SU-DHL-6 (cell line): ENCODE measurements around the gene ZNF135.

Source experiments
- H2AFZ ChIP-seq: fragments of 200-600 bp; sonication (generic); 2 replicates; pipeline ENCODE4 v1.6.1; 2014; ENCODE audit warnings: low read depth, mild to moderate bottlenecking, moderate library complexity, mixed read lengths, antibody characterized with exemption, low read length; ENCODE audit not compliant: severe bottlenecking
- H3F3A ChIP-seq: fragments of 200-600 bp; shearing (Covaris generic); 2 replicates; pipeline ENCODE4 v1.6.0; 2016; ENCODE audit warnings: antibody characterized with exemption, mild to moderate bottlenecking; ENCODE audit not compliant: insufficient read depth
- H3K27ac ChIP-seq: fragments of 200-600 bp; sonication (generic); 2 replicates; pipeline ENCODE4 v1.5.1; 2016; ENCODE audit warnings: low read depth, mild to moderate bottlenecking, low read length, moderate library complexity, mixed read lengths
- H3K27me3 ChIP-seq: fragments of 200-600 bp; sonication (generic), shearing (Covaris generic); 2 replicates; pipeline ENCODE4 v1.6.0; 2014; ENCODE audit warnings: mild to moderate bottlenecking, low read length
- H3K36me3 ChIP-seq: fragments of 200-600 bp; sonication (generic); 2 replicates; pipeline ENCODE4 v1.6.1; 2014; ENCODE audit warnings: mild to moderate bottlenecking, low read length, mixed read lengths
- H3K4me2 ChIP-seq: fragments of 300-600, 200-600 bp; shearing (Covaris generic), sonication (generic); 2 replicates; pipeline ENCODE4 v1.6.0; 2014; ENCODE audit warnings: low read length, low read depth, mild to moderate bottlenecking; ENCODE audit not compliant: poor library complexity, severe bottlenecking
- H3K4me3 ChIP-seq: fragments of 200-600 bp; sonication (generic); 2 replicates; pipeline ENCODE4 v1.5.1; 2014; ENCODE audit warnings: antibody characterized with exemption, low read length, mild to moderate bottlenecking, mixed read lengths; ENCODE audit not compliant: insufficient read depth, poor library complexity, severe bottlenecking
- H3K79me2 ChIP-seq: fragments of 200-600 bp; sonication (generic); 2 replicates; pipeline ENCODE4 v1.6.1; 2014; ENCODE audit warnings: mild to moderate bottlenecking, low read length, moderate library complexity; ENCODE audit not compliant: insufficient read depth
- H3K9ac ChIP-seq: fragments of 200-600 bp; sonication (generic); 2 replicates; pipeline ENCODE4 v1.7.0; 2014; ENCODE audit warnings: mild to moderate bottlenecking, low read length
- H3K9me2 ChIP-seq: fragments of 200-600 bp; sonication (generic); replicated peaks from 2 replicates; pipeline ENCODE4 v1.6.1; 2014; ENCODE audit warnings: low read length; ENCODE audit not compliant: insufficient read depth
- H3K9me3 ChIP-seq: fragments of 200-600 bp; sonication (generic); 2 replicates; pipeline ENCODE4 v1.6.1; 2014; ENCODE audit warnings: low read length, mixed read lengths; ENCODE audit not compliant: insufficient read depth
- H4K20me1 ChIP-seq: fragments of 200-600 bp; sonication (generic); 2 replicates; pipeline ENCODE4 v1.6.1; 2014; ENCODE audit warnings: low read depth, mild to moderate bottlenecking, antibody characterized with exemption, low read length, moderate library complexity, mixed read lengths
- CTCF ChIP-seq: fragments of 200-600 bp; sonication (generic); IDR thresholded peaks from one replicate; pipeline ENCODE4 v1.5.1; 2017; ENCODE audit warnings: antibody characterized with exemption, mild to moderate bottlenecking, low read length, moderate library complexity; ENCODE audit not compliant: insufficient read depth, poor library complexity, severe bottlenecking
- EZH2phosphoT487 ChIP-seq: fragments of 200-600 bp; sonication (generic), shearing (Covaris generic); conservative IDR thresholded peaks from 2 replicates; pipeline ENCODE4 v1.6.1; 2018; ENCODE audit warnings: mild to moderate bottlenecking, antibody characterized with exemption, low read length, moderate library complexity, mixed read lengths

Gene ZNF135

GRCh38 chr19:58053480-58054156 lies 5.5 kb upstream of the ZNF135 start:
- Histone ChIP-seq H3K27me3 (no peaks in the 10 kb centered on the region), H3K4me2 (no peak overlapping the region), H3K4me3 (no peak overlapping the region), H4K20me1 (no peaks in the 10 kb centered on the region), H3K9ac (no peak overlapping the region), H3K36me3 (no peaks in the 10 kb centered on the region), H3K79me2 (no peaks in the 10 kb centered on the region), H2AFZ (no peak overlapping the region), H3K9me2 (no peaks in the 10 kb centered on the region), H3K9me3 (peaks cover 3% of the 10 kb centered on the region; the same call in 1 of the 2 replicates), H3K27ac (no peak overlapping the region), H3F3A (no peaks in the 10 kb centered on the region)
- TF ChIP-seq EZH2phosphoT487 (no peak), CTCF (no peak)

GRCh38 chr19:58054901-58055874 lies 3.9 kb upstream of the ZNF135 start:
- Histone ChIP-seq H3F3A (no peaks in the 10 kb centered on the region), H3K9ac (no peak overlapping the region), H3K4me2 (no peak overlapping the region), H3K9me3 (peaks cover 3% of the 10 kb centered on the region; the same call in 1 of the 2 replicates), H3K27me3 (no peaks in the 10 kb centered on the region), H2AFZ (no peak overlapping the region), H4K20me1 (no peaks in the 10 kb centered on the region), H3K36me3 (no peaks in the 10 kb centered on the region), H3K27ac (no peak overlapping the region), H3K9me2 (no peaks in the 10 kb centered on the region), H3K79me2 (no peaks in the 10 kb centered on the region), H3K4me3 (no peak overlapping the region)
- TF ChIP-seq EZH2phosphoT487 = no peak
- TF ChIP-seq CTCF = no peak

GRCh38 chr19:58056261-58056660 lies 2.8 kb upstream of the ZNF135 start:
- Histone ChIP-seq H3K79me2 (no peaks in the 10 kb centered on the region), H3K27me3 (no peaks in the 10 kb centered on the region), H3K9me3 (peaks cover 3% of the 10 kb centered on the region; the same call in 1 of the 2 replicates), H3K9me2 (no peaks in the 10 kb centered on the region), H3K4me3 (no peak overlapping the region), H4K20me1 (no peaks in the 10 kb centered on the region), H3K4me2 (no peak overlapping the region), H2AFZ (no peak overlapping the region), H3F3A (no peaks in the 10 kb centered on the region), H3K9ac (no peak overlapping the region), H3K36me3 (no peaks in the 10 kb centered on the region), H3K27ac (no peak overlapping the region)
- TF ChIP-seq CTCF (no peak), EZH2phosphoT487 (no peak)
